GM15510 (cell line): ENCODE results near the gene GK.

ENCODE experiments used
- POLR2A ChIP-seq: IDR thresholded peaks from 3 replicates; pipeline ENCODE4 v1.6.1; 2011; ENCODE audit warnings: borderline replicate concordance; ENCODE audit not compliant: insufficient read length; ENCODE audit errors: extremely low read depth

Gene GK

DNA sequence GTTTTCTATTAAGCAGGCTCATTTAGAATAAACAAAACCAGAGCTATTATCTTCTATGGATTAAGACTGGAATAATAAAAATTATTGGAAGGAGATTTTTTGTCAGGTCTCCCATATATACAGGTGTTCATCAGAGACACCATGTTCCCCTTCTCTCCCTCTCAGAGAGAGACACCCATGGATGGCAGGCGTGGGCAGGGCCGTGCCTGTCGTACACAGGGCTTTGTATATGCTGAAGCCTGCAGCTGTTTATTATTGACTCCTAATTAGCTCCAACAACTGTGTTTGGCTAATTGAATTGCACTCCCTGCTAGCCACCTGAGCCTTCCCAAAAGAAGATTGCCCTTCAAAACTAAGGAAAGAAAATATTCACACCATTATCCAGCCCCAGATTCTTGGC is 81.6 kb downstream of the GK start:
- TF ChIP-seq POLR2A = no peak

- no peak for TF ChIP-seq POLR2A
These were observed 82.6 kb downstream of the GK start for GRCh38 chrX:30735839-30736238.

- TF ChIP-seq POLR2A = no peak
These were observed 88.3 kb downstream of the GK start for GRCh38 chrX:30741545-30741944.

- TF ChIP-seq POLR2A = no peak
These were observed 95.2 kb downstream of the GK start for GRCh38 chrX:30748342-30748960.

- TF ChIP-seq POLR2A = no peak
These were observed 98.3 kb downstream of the GK start for GRCh38 chrX:30751497-30751896.

DNA sequence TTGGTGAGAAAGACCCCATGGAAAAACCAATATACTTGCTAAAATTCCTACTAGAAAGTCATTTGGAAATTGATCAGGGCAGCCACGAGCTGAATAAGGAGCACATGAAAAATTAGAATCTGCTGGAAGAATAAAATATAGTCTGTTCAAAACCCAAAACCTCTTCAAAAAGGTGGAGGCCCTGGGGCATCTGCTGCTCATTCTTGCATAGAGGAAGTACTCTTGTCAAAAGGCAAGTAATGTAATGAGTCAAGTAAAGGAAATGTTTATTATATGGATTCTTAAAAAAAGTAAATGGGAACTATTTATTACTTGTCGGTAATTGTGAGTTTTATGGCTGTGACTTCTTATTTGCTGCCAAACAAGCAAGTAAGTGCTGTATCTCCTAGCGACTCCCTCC is 109.5 kb downstream of the GK start:
- TF ChIP-seq POLR2A = no peak

GRCh38 chrX:30777575-30777974 is 124.4 kb downstream of the GK start:
- TF ChIP-seq POLR2A = no peak

GRCh38 chrX:30779453-30780030 is 126.3 kb downstream of the GK start:
- TF ChIP-seq POLR2A = no peak
